ENCODE results near the gene SHC1.

Gene SHC1, protein sequence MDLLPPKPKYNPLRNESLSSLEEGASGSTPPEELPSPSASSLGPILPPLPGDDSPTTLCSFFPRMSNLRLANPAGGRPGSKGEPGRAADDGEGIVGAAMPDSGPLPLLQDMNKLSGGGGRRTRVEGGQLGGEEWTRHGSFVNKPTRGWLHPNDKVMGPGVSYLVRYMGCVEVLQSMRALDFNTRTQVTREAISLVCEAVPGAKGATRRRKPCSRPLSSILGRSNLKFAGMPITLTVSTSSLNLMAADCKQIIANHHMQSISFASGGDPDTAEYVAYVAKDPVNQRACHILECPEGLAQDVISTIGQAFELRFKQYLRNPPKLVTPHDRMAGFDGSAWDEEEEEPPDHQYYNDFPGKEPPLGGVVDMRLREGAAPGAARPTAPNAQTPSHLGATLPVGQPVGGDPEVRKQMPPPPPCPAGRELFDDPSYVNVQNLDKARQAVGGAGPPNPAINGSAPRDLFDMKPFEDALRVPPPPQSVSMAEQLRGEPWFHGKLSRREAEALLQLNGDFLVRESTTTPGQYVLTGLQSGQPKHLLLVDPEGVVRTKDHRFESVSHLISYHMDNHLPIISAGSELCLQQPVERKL

DNA sequence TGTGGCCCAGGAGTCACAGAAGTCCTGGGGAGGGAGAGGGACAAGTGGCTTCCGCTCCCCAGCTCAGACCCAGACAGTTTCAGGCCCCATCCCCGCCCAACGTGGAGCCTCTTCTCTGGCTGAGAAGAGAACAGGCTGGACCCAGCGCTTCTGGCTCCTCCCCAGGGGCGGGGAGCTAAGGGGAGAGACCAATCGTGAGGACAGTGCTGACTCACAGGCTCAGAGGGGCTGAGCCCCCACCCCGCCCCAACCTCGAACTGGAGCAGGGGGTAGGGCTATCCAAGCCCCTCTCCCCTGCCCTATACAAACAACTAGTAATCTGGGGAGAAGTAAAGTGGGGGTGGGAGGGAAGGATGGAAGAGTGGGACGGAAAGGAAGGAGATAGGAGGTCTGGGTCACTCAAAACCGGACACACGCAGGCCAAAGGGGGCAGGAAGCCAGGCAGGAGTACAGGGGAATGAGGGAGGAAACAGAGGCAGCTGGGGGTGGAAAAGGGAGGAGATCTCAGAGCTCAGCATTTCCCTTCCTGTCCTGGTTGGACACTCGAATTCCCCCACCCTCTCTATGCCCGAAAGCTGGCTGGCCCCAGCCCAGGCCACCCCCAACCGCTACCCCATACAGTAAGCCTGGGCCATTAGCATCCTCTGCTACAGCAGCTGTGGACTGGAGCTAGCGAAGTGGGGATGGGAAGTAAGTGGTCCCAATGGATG is at the start of gene SHC1:
Gene SHC1 (minus strand): TSS at position 117 of the 710 bp plus-strand sequence. CDS start 221 bp downstream, outside the sequence.
- peak; percentile 80 to 84 for DNase-seq (ENCODE audit: low read depth in 2 of 2)

DNA sequence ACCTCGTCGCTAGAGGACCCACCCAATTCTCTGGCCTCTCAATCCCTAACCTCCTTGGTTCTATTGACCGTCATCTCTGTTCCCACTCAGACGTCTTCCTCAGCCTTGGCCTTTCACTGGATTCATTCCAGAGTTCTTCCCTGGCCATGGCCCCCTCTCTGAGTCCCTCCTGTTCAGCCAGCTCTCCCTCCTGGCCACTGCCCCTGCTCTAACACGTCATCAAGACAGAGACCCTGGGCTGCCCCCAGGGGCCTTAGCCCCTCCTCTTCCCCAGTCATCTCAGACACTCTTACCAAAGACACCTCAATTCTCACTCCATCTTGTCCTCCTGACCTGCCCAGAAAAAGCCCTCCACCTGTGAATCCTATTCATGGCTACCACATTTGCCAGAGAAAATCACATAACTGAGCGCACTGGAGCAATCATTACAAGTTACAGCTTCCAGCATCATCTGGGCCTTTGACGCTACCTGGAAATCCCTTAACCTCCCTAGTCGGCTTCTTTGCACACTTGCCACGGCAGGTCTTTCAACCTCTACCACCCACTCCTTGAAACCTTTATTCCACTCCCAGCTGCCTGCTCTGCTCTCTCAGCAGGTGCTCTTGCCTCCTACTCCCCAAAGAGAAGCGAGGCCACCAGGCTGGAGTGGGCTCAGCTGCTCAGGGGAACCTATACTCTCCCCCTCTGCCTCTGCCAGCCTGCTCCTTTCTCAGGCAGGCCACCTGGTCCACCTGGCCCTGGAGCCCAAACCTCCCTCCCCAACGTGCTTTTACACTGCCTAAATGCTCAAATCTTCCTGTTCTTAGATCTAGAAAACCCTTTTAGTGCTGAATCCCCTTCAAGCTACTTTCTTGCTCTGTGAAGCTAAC is 49.1 kb upstream of the SHC1 start:
- no peak for DNase-seq (ENCODE audit: low read depth in 2 of 2)

DNA sequence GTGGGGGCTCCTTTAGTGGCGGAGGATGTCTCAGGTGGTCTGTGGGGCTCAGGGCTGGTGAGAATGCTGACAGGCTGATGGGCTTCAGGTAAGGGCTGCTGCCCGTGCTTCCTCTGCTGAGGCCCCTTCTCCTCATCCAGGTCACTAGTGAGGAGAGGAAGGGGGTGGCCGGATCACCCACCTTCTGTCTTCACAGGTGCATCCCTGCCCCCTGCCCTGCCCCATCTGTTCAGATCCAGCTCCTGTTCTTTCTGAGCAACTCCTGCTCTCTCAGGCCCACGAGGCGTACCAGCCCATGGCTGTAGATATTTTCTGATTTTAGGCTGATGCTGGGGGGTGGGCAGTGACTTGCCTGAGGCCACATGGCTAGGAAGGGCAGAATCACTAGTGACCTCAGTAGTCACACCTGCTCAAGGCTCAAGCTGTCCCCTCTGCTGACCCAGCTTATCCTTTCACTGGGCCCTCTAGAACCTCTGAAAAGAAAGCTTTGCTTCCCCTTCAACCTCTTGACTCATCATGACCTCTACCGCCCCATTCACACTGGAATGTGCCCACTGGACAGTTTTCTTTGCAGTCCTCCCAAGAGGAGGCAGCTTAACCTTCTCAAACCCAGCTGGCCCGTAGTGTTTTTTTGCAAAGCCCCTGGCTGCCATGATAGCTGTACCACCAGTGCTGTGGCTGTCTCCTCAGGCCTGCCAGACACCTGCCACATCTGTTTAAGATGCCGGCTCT is 48.2 kb upstream of the SHC1 start:
- no peak for DNase-seq (ENCODE audit: low read depth in 2 of 2)

DNA sequence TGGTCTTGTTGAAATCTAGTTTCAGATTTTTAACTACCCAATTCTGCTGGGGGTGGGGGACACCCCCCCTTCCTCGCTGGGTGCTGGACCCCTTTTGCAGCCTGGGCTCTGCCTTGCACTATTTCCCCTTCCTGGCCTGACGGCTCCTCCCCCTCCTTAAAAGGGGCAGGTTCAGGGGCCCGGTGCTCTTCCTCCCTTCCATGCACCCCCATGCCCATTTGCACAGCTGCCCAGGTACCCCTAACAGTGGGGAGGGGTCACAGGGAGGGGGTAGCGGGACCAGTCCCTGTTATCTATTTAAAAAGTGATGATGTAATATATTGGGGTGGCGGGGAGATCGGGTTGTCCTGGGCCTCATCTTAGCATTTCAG is 47.4 kb upstream of the SHC1 start:
- no peak for DNase-seq (ENCODE audit: low read depth in 2 of 2)

DNA sequence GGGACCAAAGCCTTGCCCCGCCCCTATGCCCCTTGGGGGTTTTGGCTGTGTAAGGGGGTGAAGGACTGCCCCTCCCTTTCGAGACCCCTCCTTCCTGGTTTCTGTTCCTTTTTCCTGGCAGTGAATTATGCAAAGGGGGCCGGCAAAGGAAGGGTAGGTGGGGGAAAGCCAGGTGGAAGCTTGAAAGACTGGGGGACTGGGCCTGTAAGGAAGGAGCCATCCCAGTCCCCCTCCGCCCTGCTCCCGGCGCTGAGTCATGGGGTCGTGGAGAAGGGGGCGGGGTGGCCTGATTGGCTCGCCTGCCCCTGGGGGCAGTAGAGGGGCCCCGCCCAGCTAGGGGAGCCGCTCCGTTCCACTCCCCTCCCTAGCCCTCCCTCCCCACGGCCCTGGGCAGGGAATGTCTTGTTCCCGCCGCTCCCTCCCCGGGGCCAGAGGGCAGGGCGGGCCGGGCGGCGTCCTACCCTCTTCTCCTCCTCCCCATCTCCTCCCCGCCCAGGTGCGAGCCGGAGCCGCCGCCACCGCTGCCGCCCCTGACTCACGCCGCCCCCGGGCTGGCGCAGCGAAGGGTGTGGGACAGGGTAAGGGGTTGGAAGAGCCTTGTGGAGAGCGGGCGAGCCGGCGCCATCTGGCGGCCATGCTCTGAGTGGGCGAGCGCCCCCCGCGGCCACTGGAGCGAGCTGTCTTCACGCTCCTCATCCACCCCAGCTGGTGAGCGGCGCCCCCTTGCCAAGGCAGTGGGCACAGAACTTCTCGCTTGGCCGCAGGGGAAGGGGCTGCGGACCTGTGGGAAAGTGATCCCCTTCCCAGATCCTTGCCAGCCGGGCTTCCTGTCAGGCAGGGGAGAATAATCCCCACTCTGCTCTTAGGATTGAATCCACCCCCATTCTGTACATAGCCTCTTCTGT is 46.7 kb upstream of the SHC1 start:
- DNase-seq (ENCODE audit: low read depth in 2 of 2) = peak; percentile 48 to 62

DNA sequence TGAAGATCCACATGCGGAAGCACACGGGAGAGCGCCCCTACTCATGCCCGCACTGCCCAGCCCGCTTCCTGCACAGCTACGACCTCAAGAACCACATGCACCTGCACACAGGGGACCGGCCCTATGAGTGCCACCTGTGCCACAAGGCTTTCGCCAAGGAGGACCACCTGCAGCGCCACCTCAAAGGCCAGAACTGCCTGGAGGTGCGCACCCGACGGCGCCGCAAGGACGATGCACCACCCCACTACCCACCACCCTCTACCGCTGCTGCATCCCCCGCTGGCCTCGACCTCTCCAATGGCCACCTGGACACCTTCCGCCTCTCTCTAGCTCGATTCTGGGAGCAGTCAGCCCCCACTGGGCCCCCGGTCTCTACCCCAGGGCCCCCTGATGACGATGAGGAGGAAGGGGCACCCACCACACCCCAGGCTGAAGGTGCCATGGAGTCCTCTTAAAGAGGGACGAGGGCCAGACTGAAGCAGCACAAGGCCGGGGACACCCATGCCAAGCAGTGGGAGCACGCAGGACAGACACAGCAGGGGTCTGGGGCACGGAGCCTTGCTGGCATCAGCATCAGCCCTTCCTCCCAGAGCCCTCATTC is 45.8 kb upstream of the SHC1 start:
- DNase-seq (ENCODE audit: low read depth in 2 of 2) = no peak

DNA sequence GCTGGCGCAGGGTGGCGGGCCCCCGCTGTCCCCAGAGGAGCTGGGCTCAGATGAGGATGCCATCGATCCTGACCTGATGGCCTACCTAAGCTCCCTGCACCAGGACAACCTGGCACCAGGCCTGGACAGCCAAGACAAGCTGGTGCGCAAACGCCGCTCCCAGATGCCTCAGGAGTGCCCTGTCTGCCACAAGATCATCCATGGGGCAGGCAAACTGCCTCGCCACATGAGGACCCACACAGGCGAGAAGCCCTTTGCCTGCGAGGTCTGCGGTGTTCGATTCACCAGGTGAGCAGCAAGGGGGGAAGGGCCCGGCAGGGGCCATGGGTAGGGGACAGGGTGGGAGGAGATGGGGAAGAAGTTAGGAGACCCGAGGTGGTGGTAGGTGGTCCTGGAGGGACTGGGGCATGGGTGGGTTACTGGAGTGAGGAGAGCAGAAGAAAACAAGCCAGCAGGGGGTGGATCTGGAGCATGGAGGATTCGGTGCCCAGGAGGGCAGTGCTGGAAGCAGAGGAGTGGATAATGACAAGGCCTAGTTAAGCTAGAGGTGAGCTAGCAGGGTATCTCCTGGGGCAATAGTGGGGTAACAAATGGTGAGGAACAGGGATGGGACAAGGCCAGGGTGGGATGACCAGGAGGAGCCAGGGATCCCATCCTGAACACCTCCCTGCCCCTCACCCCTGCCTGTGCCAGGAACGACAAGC is 45.1 kb upstream of the SHC1 start:
- DNase-seq (ENCODE audit: low read depth in 2 of 2) = no peak

DNA sequence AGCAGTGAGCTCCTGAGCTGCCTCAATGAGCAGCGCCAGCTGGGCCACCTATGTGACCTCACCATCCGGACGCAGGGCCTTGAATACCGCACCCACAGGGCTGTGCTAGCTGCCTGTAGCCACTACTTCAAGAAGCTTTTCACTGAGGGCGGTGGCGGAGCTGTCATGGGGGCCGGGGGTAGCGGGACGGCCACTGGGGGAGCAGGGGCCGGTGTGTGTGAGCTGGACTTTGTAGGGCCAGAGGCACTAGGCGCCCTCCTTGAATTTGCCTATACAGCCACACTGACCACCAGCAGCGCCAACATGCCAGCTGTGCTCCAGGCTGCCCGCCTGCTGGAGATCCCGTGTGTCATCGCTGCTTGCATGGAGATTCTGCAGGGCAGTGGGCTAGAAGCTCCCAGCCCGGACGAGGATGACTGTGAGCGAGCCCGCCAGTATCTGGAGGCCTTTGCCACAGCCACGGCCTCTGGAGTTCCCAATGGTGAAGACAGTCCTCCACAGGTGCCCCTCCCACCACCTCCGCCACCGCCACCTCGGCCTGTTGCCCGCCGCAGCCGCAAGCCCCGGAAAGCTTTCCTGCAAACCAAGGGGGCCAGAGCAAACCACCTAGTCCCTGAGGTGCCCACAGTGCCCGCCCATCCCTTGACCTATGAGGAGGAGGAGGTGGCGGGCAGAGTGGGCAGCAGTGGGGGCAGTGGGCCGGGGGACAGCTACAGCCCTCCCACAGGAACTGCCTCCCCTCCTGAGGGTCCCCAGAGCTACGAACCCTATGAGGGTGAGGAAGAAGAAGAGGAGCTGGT is 44.4 kb upstream of the SHC1 start:
- no peak for DNase-seq (ENCODE audit: low read depth in 2 of 2)

DNA sequence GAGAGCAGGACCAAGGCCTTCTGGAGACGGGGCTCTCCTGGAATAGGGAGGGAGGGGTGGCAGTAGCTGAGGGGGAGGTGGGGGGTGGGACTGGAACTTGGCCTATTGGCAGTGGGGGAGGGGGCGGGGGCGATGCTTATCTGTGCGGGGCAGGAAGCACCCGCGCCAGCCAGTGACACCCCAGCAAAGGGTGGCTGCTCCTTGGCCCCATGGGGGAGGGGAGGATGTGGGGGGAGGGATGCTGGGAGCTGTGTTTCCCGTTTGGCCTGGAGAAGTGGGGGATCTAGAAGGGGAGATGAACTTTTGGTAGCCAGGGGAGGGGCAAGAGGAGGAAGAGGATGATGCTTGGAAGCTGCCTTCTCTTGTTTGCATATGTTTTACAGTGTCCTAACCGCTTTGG is 43.1 kb upstream of the SHC1 start:
- DNase-seq (ENCODE audit: low read depth in 2 of 2) = no peak

DNA sequence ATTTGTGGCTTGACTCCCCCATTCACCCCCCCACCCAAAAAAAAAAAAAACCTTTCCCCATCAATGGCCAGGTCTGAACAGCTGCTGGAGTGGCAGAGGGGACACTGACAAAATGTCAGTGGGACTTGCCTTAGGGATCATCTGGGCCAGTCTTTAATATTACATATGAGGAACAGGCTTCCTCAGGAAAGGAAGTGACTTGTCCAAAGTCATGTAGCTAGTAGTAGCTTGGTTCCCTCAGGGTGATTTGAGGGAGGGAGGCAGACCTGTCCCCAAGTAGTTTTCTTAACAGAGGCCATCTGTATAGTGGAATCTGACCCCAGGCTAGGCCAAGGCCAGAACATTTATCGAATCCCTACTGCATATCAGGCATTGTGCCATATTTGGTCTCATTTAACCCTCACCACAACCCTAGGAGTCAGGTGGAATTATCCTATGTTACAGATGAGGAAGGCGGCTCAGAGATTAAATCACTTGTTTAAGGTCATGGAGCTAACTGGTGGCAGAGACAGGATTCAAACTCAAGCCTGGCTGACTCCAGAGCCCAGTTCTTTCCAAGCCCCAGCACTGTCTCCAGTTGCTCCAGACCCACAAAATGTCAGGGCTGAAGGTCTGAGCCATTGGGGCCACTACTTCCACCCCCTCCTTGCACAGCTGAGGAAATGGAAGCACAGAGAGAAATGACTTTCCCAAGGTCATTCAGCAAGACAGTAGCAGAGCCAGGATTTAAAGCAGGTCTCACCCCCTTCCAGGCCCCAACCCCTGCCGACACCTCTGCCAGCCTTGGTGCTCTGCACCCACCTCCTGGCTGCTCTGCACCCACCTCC is 42.4 kb upstream of the SHC1 start:
- DNase-seq (ENCODE audit: low read depth in 2 of 2) = no peak

DNA sequence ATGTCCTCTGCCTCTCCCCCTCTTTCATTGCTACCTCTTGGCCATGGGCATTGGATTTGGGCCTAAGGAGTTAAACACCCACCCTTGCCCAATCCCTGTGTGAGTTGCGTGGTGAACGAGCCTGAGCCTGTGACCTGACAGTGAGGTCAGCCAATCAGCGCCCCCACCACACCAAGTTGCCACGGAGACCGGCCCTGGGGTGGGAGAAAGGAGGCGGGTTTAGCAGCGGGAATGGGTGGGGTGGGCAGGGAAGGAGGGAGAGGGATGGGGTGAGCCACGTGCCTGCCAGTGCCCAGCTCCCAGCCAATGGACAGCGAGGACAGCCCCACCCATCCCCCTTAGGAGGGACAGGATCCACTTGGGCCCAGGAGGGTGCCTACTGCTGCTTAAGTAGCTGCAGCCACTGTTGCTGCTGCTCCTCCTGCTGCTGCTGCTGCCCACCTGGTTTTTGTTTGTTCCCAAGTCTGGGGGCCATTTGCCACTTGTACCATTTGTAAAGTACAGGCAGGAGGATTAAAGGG is 41.5 kb upstream of the SHC1 start:
- DNase-seq (ENCODE audit: low read depth in 2 of 2) = no peak

DNA sequence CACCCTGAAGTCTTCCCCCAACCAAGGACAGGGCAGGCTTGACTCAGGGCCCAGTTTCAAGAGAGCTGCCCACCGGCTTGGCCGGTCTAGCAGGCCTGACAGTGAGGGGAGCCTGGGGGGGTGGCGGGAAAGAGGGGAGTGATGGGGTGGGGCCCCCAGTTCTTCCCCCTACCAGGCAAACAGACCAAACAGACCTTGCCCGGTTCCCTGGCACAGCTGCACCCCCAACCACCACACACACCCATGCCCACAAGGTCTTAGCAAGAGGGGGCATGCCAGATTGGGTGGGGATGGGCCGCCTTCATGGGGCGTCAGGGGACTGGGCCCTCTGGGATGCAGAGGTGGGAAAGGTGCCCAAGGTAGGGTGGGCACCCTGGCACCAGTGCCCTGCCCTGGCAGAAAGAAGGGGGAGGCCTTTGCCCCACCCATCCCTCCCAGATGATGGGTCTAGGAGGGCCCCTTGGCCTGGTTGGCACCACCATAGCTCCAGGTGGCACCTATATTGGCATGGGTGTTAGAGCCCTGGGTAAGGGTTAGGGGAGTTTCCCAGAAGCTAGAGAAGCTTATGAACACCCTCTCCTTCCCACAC is 41.0 kb upstream of the SHC1 start:
- no peak for DNase-seq (ENCODE audit: low read depth in 2 of 2)

DNA sequence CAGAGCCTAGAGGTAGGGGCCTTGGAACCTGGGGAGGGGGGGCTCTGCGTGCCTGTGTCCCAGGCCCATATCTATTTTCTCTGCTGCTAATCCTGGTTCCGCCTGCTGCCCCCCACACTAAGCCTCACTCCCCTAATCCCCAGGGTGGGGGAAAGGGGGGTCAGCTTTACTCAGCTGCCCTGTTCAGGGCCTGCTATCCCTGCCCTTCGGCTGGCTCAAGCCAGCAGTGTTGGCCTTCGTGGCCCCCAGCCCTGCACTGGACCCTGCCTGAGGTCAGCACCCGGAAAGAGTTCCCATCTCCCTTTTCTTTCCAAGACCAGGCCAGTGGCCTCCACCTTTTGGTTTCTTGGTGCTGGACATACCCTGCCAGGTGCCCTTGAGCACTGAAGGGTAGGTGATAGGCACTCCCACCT is 40.5 kb upstream of the SHC1 start:
- DNase-seq (ENCODE audit: low read depth in 2 of 2) = no peak

DNA sequence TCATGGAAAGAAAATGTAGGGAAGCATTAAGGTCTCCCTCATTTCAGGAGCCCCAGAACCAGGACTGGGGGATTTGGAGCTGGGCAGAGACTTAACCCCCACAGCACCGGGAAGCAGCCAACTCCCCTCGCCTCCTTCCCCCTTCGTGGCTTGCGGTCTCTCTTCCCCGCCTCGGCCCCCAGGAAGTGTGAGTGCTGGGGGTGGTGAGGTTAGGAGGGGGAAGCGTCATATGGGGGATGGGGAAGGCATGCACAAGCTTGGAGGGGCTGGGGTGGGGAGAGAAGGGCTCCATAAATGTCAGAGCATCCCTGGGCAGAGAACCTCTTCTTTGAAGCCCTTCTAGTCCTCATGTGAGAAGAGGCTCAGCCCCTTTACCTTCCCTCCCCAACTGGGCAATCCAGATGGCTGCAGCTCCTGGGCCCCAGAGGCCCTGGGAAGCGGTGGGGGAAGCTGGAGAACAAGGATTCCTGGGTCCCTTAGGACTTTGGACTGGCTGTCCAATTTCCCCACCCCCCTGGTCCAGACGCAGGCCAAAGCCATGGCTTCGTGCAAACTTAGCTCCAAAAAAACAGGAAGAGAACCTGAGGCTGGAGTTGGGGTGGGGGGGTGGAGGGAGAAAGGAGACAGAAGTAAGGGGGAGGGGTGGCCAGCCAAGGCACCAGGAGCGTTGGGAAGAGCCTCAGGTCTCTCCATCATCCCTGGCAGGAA is 39.8 kb upstream of the SHC1 start:
- DNase-seq (ENCODE audit: low read depth in 2 of 2) = no peak

DNA sequence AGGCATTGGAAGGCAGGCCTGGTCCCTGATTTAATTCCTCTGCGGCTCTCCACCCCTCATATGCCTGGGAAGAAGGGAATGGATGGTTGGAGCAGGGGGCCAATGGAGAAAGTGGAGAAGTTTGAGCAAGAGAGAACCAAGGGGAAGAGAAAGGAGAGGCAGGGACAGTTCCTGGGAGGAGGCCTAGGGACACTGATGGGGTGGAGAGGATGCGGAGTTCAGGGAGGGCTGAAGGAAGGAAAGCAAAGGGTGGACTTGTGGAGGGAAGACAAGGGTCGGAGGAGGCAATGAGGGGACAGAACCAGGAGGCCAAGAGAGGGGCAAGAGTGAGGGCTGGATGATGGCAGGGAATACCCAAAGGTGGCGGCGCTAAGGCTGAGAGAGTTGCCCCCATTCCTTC is 39.2 kb upstream of the SHC1 start:
- DNase-seq (ENCODE audit: low read depth in 2 of 2) = no peak

DNA sequence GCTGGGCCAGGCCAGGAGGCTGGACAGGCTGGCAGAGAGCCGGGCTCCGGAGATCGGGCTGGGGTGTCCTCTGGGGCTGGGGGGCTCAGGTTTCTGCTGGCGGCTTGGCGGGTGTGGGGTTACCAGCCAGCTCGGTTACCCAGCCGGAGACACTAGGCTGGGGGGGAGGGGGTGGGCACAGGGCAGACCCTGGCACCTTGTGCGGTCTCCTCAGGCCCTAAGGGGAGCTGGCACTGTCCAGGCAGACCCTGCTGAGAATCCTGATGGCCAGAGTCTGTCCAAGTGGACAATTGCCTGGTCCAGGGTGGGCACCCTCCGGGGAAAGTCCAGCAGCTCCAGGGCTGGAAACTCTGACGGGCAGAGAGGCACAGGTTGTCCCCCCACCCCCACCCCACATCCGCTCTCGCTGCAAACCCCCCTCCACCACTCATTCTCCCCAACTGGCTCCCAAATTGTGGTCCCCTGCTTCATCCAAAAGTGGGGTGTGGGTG is 38.7 kb upstream of the SHC1 start:
- DNase-seq (ENCODE audit: low read depth in 2 of 2) = no peak
